Measurements from ENCODE around the gene FBXO41.

Gene FBXO41

GRCh38 chr2:73250872-73251846 lies 33.1 kb downstream of the FBXO41 start:
- no peak for FAIRE-seq
- no peak for DNase-seq (ENCODE audit: insufficient read length, low spot score)

- DNase-seq (ENCODE audit: insufficient read length, low spot score): no peak
- FAIRE-seq: no peak
These were observed 34.6 kb downstream of the FBXO41 start for GRCh38 chr2:73249636-73250035.

GRCh38 chr2:73246850-73247249 lies 37.4 kb downstream of the FBXO41 start:
- no peak for FAIRE-seq
- DNase-seq (ENCODE audit: insufficient read length, low spot score): no peak

GRCh38 chr2:73244580-73244979 lies 39.7 kb downstream of the FBXO41 start:
- no peak for DNase-seq (ENCODE audit: insufficient read length, low spot score)

GRCh38 chr2:73243884-73244570 lies 40.3 kb downstream of the FBXO41 start:
- DNase-seq (ENCODE audit: insufficient read length, low spot score) (no peak), FAIRE-seq (no peak)

More at GRCh38 chr2:73244580-73244979, 39.7 kb downstream of the FBXO41 start:
- FAIRE-seq: no peak

- FAIRE-seq: no peak
These were observed 44.5 kb downstream of the FBXO41 start for GRCh38 chr2:73239776-73240175.

GRCh38 chr2:73238976-73239375 lies 45.3 kb downstream of the FBXO41 start:
- DNase-seq (ENCODE audit: insufficient read length, low spot score) (no peak), FAIRE-seq (no peak)

More at GRCh38 chr2:73239776-73240175, 44.5 kb downstream of the FBXO41 start:
- no peak for DNase-seq (ENCODE audit: insufficient read length, low spot score)

- DNase-seq (ENCODE audit: insufficient read length, low spot score) (no peak), FAIRE-seq (no peak)
These were observed 46.1 kb downstream of the FBXO41 start for GRCh38 chr2:73238149-73238548.

GRCh38 chr2:73237168-73237567 lies 47.1 kb downstream of the FBXO41 start:
- DNase-seq (ENCODE audit: insufficient read length, low spot score) (no peak), FAIRE-seq (no peak)

- DNase-seq (ENCODE audit: insufficient read length, low spot score): no peak
- FAIRE-seq: no peak
These were observed 48.8 kb downstream of the FBXO41 start for GRCh38 chr2:73235315-73236028.

GRCh38 chr2:73233932-73234832 lies 50.1 kb downstream of the FBXO41 start, which contains the start of gene CCT7:
CCT7 (plus strand) TSS chr2:73234308; CDS start chr2:73234379, 71 bp downstream.
- FAIRE-seq (peak; percentile 92), DNase-seq (ENCODE audit: insufficient read length, low spot score) (peak; percentile 73)

- FAIRE-seq: peak; percentile 86
- peak; percentile 96 for DNase-seq (ENCODE audit: insufficient read length, low spot score)
These were observed 50.9 kb downstream of the FBXO41 start, which contains the start of gene PRADC1 for GRCh38 chr2:73233154-73233931. PRADC1 (minus strand) TSS chr2:73233239; CDS start chr2:73233160, 79 bp downstream.

GRCh38 chr2:73232403-73233153 lies 51.7 kb downstream of the FBXO41 start:
- no peak for DNase-seq (ENCODE audit: insufficient read length, low spot score)
- FAIRE-seq: no peak

GRCh38 chr2:73228631-73229030 lies 55.6 kb downstream of the FBXO41 start:
- DNase-seq (ENCODE audit: insufficient read length, low spot score) (no peak), FAIRE-seq (no peak)

GRCh38 chr2:73227086-73227485 lies 57.2 kb downstream of the FBXO41 start:
- DNase-seq (ENCODE audit: insufficient read length, low spot score) (no peak), FAIRE-seq (no peak)

- FAIRE-seq: no peak
- no peak for DNase-seq (ENCODE audit: insufficient read length, low spot score)
These were observed 58.5 kb downstream of the FBXO41 start for GRCh38 chr2:73225513-73226360.

- DNase-seq (ENCODE audit: insufficient read length, low spot score) (no peak), FAIRE-seq (no peak)
These were observed 60.5 kb downstream of the FBXO41 start for GRCh38 chr2:73223821-73224220.
